Aorta (tissue), 5 donors: ENCODE results near the gene SAPCD1. TPM values are rescaled to one million over a fixed set of nuclear protein-coding genes. Genes with fewer than 3 reads are reported as not detected.
"Not testable (repeated sequence)": the region's sequence is repeated elsewhere in the genome, so short reads cannot be mapped to it uniquely, and the experiment has no call there.

Experiments
- ATAC-seq: fragments of 200-7000 bp; cut with Tn5 transposase; one replicate; pipeline ENCODE4 v1.9.1; 2022; ENCODE audit warnings: moderate library complexity; ENCODE audit not compliant: low FRiP score
- DNase-seq, 2 donors: peaks; one replicate each; pipeline ENCODE4 v3.0.0-alpha.2; 2020
- H3K27ac ChIP-seq, 2 donors: one replicate each; pipeline ENCODE4 v1.5.1; 2013; ENCODE audit warnings: low read length in 2 of 2, mild to moderate bottlenecking in 2 of 2, moderate library complexity in 2 of 2, control low read depth in 1 of 2, inconsistent platforms in 1 of 2, low read depth in 1 of 2
- H3K27me3 ChIP-seq, 2 donors: one replicate each; pipeline ENCODE4 v1.6.1; 2013; ENCODE audit warnings: control low read depth in 1 of 2, low read length in 1 of 2, mild to moderate bottlenecking in 1 of 2, moderate library complexity in 1 of 2; ENCODE audit not compliant: insufficient read depth in 2 of 2, control insufficient read depth in 1 of 2
- H3K36me3 ChIP-seq, 2 donors: one replicate each; pipeline ENCODE4 v1.6.1; 2013; ENCODE audit warnings: control low read depth in 1 of 2, low read length in 1 of 2, mild to moderate bottlenecking in 1 of 2; ENCODE audit not compliant: insufficient read depth in 2 of 2, control insufficient read depth in 1 of 2
- H3K4me1 ChIP-seq, 2 donors: one replicate each; pipeline ENCODE4 v1.6.1; 2013; ENCODE audit warnings: low read length in 2 of 2, control low read depth in 1 of 2, mild to moderate bottlenecking in 1 of 2, moderate library complexity in 1 of 2; ENCODE audit not compliant: insufficient read depth in 2 of 2, control insufficient read depth in 1 of 2
- H3K4me3 ChIP-seq, 2 donors: one replicate each; pipeline ENCODE4 v1.5.1; 2013; ENCODE audit warnings: low read length in 2 of 2, control low read depth in 1 of 2, mild to moderate bottlenecking in 1 of 2
- H3K9me3 ChIP-seq: one replicate; pipeline ENCODE4 v1.6.1; 2013; ENCODE audit warnings: mild to moderate bottlenecking, low read length; ENCODE audit not compliant: control insufficient read depth
- WGBS, 2 donors: extraction: QIAGEN DNeasy Blood & Tissue Kit; methylation state at CpG; one replicate each; pipeline ENCODE4 v1.1.7; 2013; 5-methylcytosine and 5-hydroxymethylcytosine counted together
- intact Hi-C, 2 donors: fragments of 100-400 bp; cut with DNase I; formaldehyde crosslinking; loops; one replicate each; pipeline versions ENCODE4 v1.14.2 to v1.15.0; 2022
- polyA plus RNA-seq, 2 donors: library from polyadenylated mRNA; stranded (reverse); fragments of 200-250 nt; gene quantifications; one replicate each; pipeline ENCODE4 v1.2.3, GENCODE V29; 2013
- total RNA-seq, 2 donors: library from RNA; stranded (reverse); fragmentation: NEBNext Ultra II Directional; extraction: Animal tissue kit (Norgen Biotek cat#: 25700); gene quantifications; one replicate each; pipeline ENCODE4 v1.2.1, GENCODE V29; 2021
- donor health status: healthy with polysubstance abuse.
- donor health status: Bipolar disorder and iron deficiency.
- donor health status: DM: no; HTN: no; CAD: no.
- donor health status: DM: no; HTN: no; CAD: no.
- donor health status: DM: yes; HTN: yes; CAD: no.

SAPCD1 gene
- total and polyA plus RNA-seq, 4 donors, result 0.68 to 3.2 (median 2.9) TPM; not detected in 1

- Histone ChIP-seq H3K9me3 (no peaks in the 10 kb centered on the region), H3K4me1 (no peaks in the 10 kb centered on the region), H3K27ac (no peak overlapping the region), H3K4me3 (no peak overlapping the region), H3K27me3 (no peaks in the 10 kb centered on the region), H3K36me3 (peaks cover 0 to 5% of the 10 kb centered on the region in 2 donors)
- 96 to 97% methylated on average over 15 of the region's 15 CpGs for WGBS, 2 donors
- DNase-seq (no peak), ATAC-seq (no peak)
- intact Hi-C loops, result no loop called here
Observed at GRCh38 chr6:31784098-31784925, 21.9 kb downstream of the SAPCD1 start.

- H3K36me3 ChIP-seq, result peaks cover 0 to 5% of the 10 kb centered on the region in 2 donors
- no peaks in the 10 kb centered on the region for H3K9me3 ChIP-seq
Observed at GRCh38 chr6:31785475-31785874, 23.0 kb downstream of the SAPCD1 start.

GRCh38 chr6:31791324-31792089 lies 29.1 kb downstream of the SAPCD1 start:
- ATAC-seq, result no peak
- DNase-seq, result no peak
- H3K4me3 ChIP-seq, result no peak overlapping the region
- no peak overlapping the region for H3K27ac ChIP-seq
- intact Hi-C loops, result loop anchor here (5.0 kb wide), 2 partner anchors 54 to 124 kb away; partner anchors contain the start of genes CLIC1 (in 1 of the 2), CSNK2B (in 1 of the 2) and LY6G5B (in 1 of the 2)
- H3K36me3 ChIP-seq, result no peaks in the 10 kb centered on the region
- H3K9me3 ChIP-seq, result no peaks in the 10 kb centered on the region
- H3K4me1 ChIP-seq, result no peaks in the 10 kb centered on the region
- 66 to 71% methylated on average over 12 of the region's 12 CpGs for WGBS, 2 donors
- H3K27me3 ChIP-seq, result no peaks in the 10 kb centered on the region

More at GRCh38 chr6:31785475-31785874, 23.0 kb downstream of the SAPCD1 start:
- WGBS, 2 donors, result 96 to 98% methylated on average over 11 of the region's 11 CpGs
- Histone ChIP-seq H3K27me3 (no peaks in the 10 kb centered on the region), H3K4me3 (no peak overlapping the region), H3K27ac (no peak overlapping the region), H3K4me1 (no peaks in the 10 kb centered on the region)
- DNase-seq, result no peak
- intact Hi-C loops, result no loop called here
- ATAC-seq, result no peak

GRCh38 chr6:31792090-31792374 lies 29.6 kb downstream of the SAPCD1 start:
- H3K4me1 ChIP-seq, result no peaks in the 10 kb centered on the region
- no peak for DNase-seq
- ATAC-seq, result no peak
- H3K4me3 ChIP-seq, result no peak overlapping the region
- no peaks in the 10 kb centered on the region for H3K9me3 ChIP-seq
- H3K27me3 ChIP-seq, result no peaks in the 10 kb centered on the region
- H3K27ac ChIP-seq, result no peak overlapping the region
- WGBS, 2 donors, result 73 to 81% methylated on average over 3 of the region's 3 CpGs
- H3K36me3 ChIP-seq, result no peaks in the 10 kb centered on the region
- intact Hi-C loops, result loop anchor here (5.0 kb wide), 2 partner anchors 55 to 125 kb away; partner anchors contain the start of genes CLIC1 (in 1 of the 2), CSNK2B (in 1 of the 2) and LY6G5B (in 1 of the 2)

- no peak overlapping the region for H3K4me3 ChIP-seq
- no peaks in the 10 kb centered on the region for H3K4me1 ChIP-seq
- H3K27me3 ChIP-seq, result no peaks in the 10 kb centered on the region
- H3K27ac ChIP-seq, result no peak overlapping the region
- 90 to 91% methylated on average over 12 of the region's 12 CpGs for WGBS, 2 donors
- no peaks in the 10 kb centered on the region for H3K9me3 ChIP-seq
- intact Hi-C loops, result loop anchor here (5.0 kb wide), 2 partner anchors 55 to 125 kb away; partner anchors contain the start of genes CLIC1 (in 1 of the 2), CSNK2B (in 1 of the 2) and LY6G5B (in 1 of the 2)
- H3K36me3 ChIP-seq, result no peaks in the 10 kb centered on the region
- ATAC-seq, result no peak
- no peak for DNase-seq
Observed at GRCh38 chr6:31792761-31793171, 30.3 kb downstream of the SAPCD1 start.

- not testable (repeated sequence) for H3K27me3 ChIP-seq, H3K27ac ChIP-seq, H3K9me3 ChIP-seq, H3K36me3 ChIP-seq, H3K4me3 ChIP-seq, DNase-seq, H3K4me1 ChIP-seq, ATAC-seq
- intact Hi-C loops, result loop anchor here (5.0 kb wide), 2 partner anchors 57 to 127 kb away; partner anchors contain the start of genes CLIC1 (in 1 of the 2), CSNK2B (in 1 of the 2) and LY6G5B (in 1 of the 2)
- 90 to 91% methylated on average over 6 of the region's 6 CpGs for WGBS, 2 donors
Observed at GRCh38 chr6:31793927-31794245, 31.4 kb downstream of the SAPCD1 start.

- Histone ChIP-seq H3K4me1 (no peaks in the 10 kb centered on the region), H3K27me3 (no peaks in the 10 kb centered on the region), H3K27ac (peak overlapping the region; percentile 33 to 49), H3K9me3 (no peaks in the 10 kb centered on the region), H3K36me3 (no peaks in the 10 kb centered on the region), H3K4me3 (peak overlapping the region in 1 of 2 donors; percentile 43)
- ATAC-seq (no peak), DNase-seq (no peak)
- intact Hi-C loops, result loop anchor here (5.0 kb wide), 2 partner anchors 57 to 127 kb away; partner anchors contain the start of genes CLIC1 (in 1 of the 2), CSNK2B (in 1 of the 2) and LY6G5B (in 1 of the 2)
- WGBS, 2 donors, result 13 to 14% methylated on average over 7 of the region's 7 CpGs
Observed at GRCh38 chr6:31794294-31794865, 31.9 kb downstream of the SAPCD1 start.

GRCh38 chr6:31794866-31795615 lies 32.6 kb downstream of the SAPCD1 start:
- no peaks in the 10 kb centered on the region for H3K9me3 ChIP-seq
- no peaks in the 10 kb centered on the region for H3K4me1 ChIP-seq
- no peaks in the 10 kb centered on the region for H3K27me3 ChIP-seq
- peak overlapping the region; percentile 33 to 49 for H3K27ac ChIP-seq
- intact Hi-C loops, result loop anchor here (5.0 kb wide), 3 partner anchors 37 to 128 kb away; partner anchors contain the start of genes CLIC1 (in 2 of the 2), CSNK2B (in 1 of the 2) and LY6G5B (in 1 of the 2)
- peak overlapping the region; percentile 43 to 78 for H3K4me3 ChIP-seq
- 0 to 1% methylated on average over 44 of the region's 44 CpGs for WGBS, 2 donors
- no peaks in the 10 kb centered on the region for H3K36me3 ChIP-seq
- ATAC-seq, result peak; percentile 24
- DNase-seq, result peak in 1 of 2 donors; percentile 66
